HG03280 (cell line): ENCODE results near the gene PADI4.

ENCODE experiments used
- ATAC-seq: cut with Tn5 transposase; IDR thresholded peaks from one replicate; pipeline ENCODE4 v1.9.1; 2021; ENCODE audit warnings: mild to moderate bottlenecking, moderate library complexity; ENCODE audit not compliant: unreplicated experiment

Gene PADI4

GRCh38 chr1:17281775-17282181 is 26.2 kb upstream of the PADI4 start:
- no peak for ATAC-seq

- ATAC-seq = no peak
Measured at GRCh38 chr1:17282836-17283235, 25.2 kb upstream of the PADI4 start.

- ATAC-seq = no peak
Measured at GRCh38 chr1:17286646-17287045, 21.4 kb upstream of the PADI4 start.

- no peak for ATAC-seq
Measured at GRCh38 chr1:17287130-17287776, 20.7 kb upstream of the PADI4 start.

GRCh38 chr1:17289721-17290120 is 18.3 kb upstream of the PADI4 start:
- no peak for ATAC-seq

- no peak for ATAC-seq
Measured at GRCh38 chr1:17290553-17290952, 17.4 kb upstream of the PADI4 start.

GRCh38 chr1:17292299-17293160 is 15.5 kb upstream of the PADI4 start:
- no peak for ATAC-seq

- no peak for ATAC-seq
Measured at GRCh38 chr1:17293681-17294425, 14.1 kb upstream of the PADI4 start.

- no peak for ATAC-seq
Measured at GRCh38 chr1:17295292-17295691, 12.7 kb upstream of the PADI4 start.

GRCh38 chr1:17296086-17296485 is 11.9 kb upstream of the PADI4 start:
- ATAC-seq = no peak

GRCh38 chr1:17297991-17298390 is 10.0 kb upstream of the PADI4 start:
- no peak for ATAC-seq

- ATAC-seq = no peak
Measured at GRCh38 chr1:17301767-17302166, 6.2 kb upstream of the PADI4 start.

- ATAC-seq = no peak
Measured at GRCh38 chr1:17304151-17304825, 3.7 kb upstream of the PADI4 start.

GRCh38 chr1:17304826-17305175 is 3.2 kb upstream of the PADI4 start:
- no peak for ATAC-seq

GRCh38 chr1:17305576-17306095 is 2.4 kb upstream of the PADI4 start:
- ATAC-seq = no peak

GRCh38 chr1:17306407-17306806 is 1.6 kb upstream of the PADI4 start:
- no peak for ATAC-seq

- ATAC-seq = no peak
Measured at GRCh38 chr1:17306921-17307320, 1.1 kb upstream of the PADI4 start.

- ATAC-seq = no peak
Measured at GRCh38 chr1:17307329-17307728, 668 bp upstream of the PADI4 start.

GRCh38 chr1:17308593-17308992 is 596 bp downstream of the PADI4 start:
- ATAC-seq = no peak

GRCh38 chr1:17309426-17310067 is 1.6 kb downstream of the PADI4 start:
- ATAC-seq = no peak
